ENCODE measurements around the gene NPC2. TPM values are rescaled to one million over a fixed set of nuclear protein-coding genes. Genes with fewer than 3 reads are reported as not detected.
"Not testable (repeated sequence)": the region's sequence is repeated elsewhere in the genome, so short reads cannot be mapped to it uniquely, and the experiment has no call there.

Gene NPC2
- total and polyA plus RNA-seq, 8 donors = 33.6 to 137 (median 59.1) TPM

- H3K27me3 ChIP-seq = no peaks in the 10 kb centered on the region
- no peaks in the 10 kb centered on the region for H3K9me3 ChIP-seq
- H3K4me3 ChIP-seq = no peak overlapping the region
- intact Hi-C loops (cut with DNase I) = no loop called here
- 82 to 89% methylated on average over 11 of the region's 11 CpGs for WGBS, 2 donors
- no peak for ATAC-seq
- H3K4me1 ChIP-seq = no peaks in the 10 kb centered on the region
- no peak for TF ChIP-seq CTCF (IDR thresholded peaks at IDR 0.05)
- H3K36me3 ChIP-seq = no peaks in the 10 kb centered on the region
- DNase-seq = no peak
- H3K27ac ChIP-seq = no peak overlapping the region
- FAIRE-seq = no peak
Measured at GRCh38 chr14:74538411-74539391, 45.6 kb upstream of the NPC2 start.

GRCh38 chr14:74536336-74536735 is 43.2 kb upstream of the NPC2 start:
- H3K4me3 ChIP-seq; intact Hi-C loops (cut with DNase I); FAIRE-seq; DNase-seq; H3K27me3 ChIP-seq; H3K36me3 ChIP-seq; H3K9me3 ChIP-seq; H3K27ac ChIP-seq; H3K4me1 ChIP-seq; ATAC-seq: not testable (repeated sequence)
- WGBS, 2 donors = 91 to 93% methylated on average over 3 of the region's 3 CpGs

- no peak for ATAC-seq
- TF ChIP-seq CTCF (IDR thresholded peaks at IDR 0.05) = no peak
- intact Hi-C loops (cut with DNase I) = no loop called here
- WGBS, 2 donors = 71 to 76% methylated on average over 10 of the region's 10 CpGs
- DNase-seq = no peak
- H3K4me3 ChIP-seq = no peak overlapping the region
- no peaks in the 10 kb centered on the region for H3K36me3 ChIP-seq
- no peak for FAIRE-seq
- no peaks in the 10 kb centered on the region for H3K27me3 ChIP-seq
- no peaks in the 10 kb centered on the region for H3K9me3 ChIP-seq
- no peaks in the 10 kb centered on the region for H3K4me1 ChIP-seq
- no peak overlapping the region for H3K27ac ChIP-seq
Measured at GRCh38 chr14:74535756-74536325, 42.7 kb upstream of the NPC2 start.

- Histone ChIP-seq H3K4me3 (no peak overlapping the region), H3K27me3 (no peaks in the 10 kb centered on the region), H3K4me1 (no peaks in the 10 kb centered on the region), H3K27ac (no peak overlapping the region), H3K36me3 (no peaks in the 10 kb centered on the region), H3K9me3 (no peaks in the 10 kb centered on the region)
- FAIRE-seq (no peak), ATAC-seq (no peak), DNase-seq (no peak)
- intact Hi-C loops (cut with DNase I) = no loop called here
- WGBS, 2 donors = 79 to 93% methylated on average over 7 of the region's 7 CpGs
- TF ChIP-seq CTCF (IDR thresholded peaks at IDR 0.05) = no peak
Measured at GRCh38 chr14:74533576-74533975, 40.5 kb upstream of the NPC2 start.

GRCh38 chr14:74532246-74532645 is 39.1 kb upstream of the NPC2 start:
- 92 to 96% methylated on average over 10 of the region's 10 CpGs for WGBS, 2 donors

More at GRCh38 chr14:74532246-74532645, 39.1 kb upstream of the NPC2 start:
- Histone ChIP-seq H3K27me3 (no peaks in the 10 kb centered on the region), H3K9me3 (no peaks in the 10 kb centered on the region), H3K4me3 (no peak overlapping the region), H3K27ac (no peak overlapping the region), H3K36me3 (no peaks in the 10 kb centered on the region), H3K4me1 (no peaks in the 10 kb centered on the region)
- TF ChIP-seq CTCF (IDR thresholded peaks at IDR 0.05) = no peak
- no peak for DNase-seq
- no peak for ATAC-seq
- no peak for FAIRE-seq
- intact Hi-C loops (cut with DNase I) = no loop called here
